GM19467 (cell line): ENCODE measurements around the gene SOX10.

Experiments used
- ATAC-seq: cut with Tn5 transposase; IDR thresholded peaks from one replicate; pipeline ENCODE4 v1.9.1; 2021; ENCODE audit warnings: mild to moderate bottlenecking, moderate library complexity; ENCODE audit not compliant: unreplicated experiment

The SOX10 gene

DNA sequence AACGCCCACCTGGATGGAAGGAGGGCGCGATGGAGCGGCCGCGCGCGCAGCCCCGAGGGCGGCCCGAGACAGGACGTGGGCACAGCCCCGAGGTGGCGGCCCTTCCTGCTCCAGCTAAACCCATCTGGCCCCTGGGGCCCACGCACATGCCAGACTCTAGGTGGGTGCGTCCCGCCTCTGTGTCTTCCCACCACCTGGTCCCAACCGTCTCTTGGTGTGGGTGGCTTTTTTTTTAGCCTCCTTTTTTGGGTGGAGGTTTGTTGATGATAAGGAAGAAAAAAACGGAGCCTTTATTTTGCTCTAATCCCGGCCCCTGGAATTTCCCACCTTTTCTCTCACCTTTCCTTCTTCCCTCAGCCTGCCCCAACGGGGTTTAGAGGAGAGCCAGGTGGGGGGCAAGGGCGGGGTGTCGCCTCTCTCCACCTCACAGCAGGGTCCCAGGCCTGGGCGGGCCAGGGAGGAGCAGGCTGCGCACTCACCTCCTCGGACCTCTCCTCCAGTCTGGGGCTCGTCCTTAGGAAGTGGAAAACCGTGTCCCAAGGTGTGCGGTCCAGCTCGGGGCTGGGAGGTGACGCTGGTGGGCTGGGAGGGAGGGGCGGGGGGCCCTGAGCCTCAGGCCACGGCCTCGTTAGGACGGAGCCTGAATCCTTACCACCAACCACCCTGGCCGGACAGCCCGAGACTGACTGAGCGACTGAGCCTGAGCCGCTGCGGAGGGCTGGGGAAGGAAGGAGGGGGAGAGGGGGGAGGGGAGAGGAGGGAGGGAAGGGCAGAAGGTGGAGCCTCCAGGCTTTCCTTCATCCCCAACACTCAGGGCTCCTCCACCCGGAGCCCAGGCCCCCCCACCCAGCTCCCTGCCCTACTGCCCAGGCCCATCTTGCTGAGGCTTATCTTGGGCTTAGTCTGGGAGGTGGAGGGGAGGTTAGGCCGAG is at the start of gene SOX10:
Gene SOX10 (minus strand): TSS at position 696 of the 932 bp plus-strand sequence. CDS start 771 bp downstream, outside the sequence.
- ATAC-seq: no peak

DNA sequence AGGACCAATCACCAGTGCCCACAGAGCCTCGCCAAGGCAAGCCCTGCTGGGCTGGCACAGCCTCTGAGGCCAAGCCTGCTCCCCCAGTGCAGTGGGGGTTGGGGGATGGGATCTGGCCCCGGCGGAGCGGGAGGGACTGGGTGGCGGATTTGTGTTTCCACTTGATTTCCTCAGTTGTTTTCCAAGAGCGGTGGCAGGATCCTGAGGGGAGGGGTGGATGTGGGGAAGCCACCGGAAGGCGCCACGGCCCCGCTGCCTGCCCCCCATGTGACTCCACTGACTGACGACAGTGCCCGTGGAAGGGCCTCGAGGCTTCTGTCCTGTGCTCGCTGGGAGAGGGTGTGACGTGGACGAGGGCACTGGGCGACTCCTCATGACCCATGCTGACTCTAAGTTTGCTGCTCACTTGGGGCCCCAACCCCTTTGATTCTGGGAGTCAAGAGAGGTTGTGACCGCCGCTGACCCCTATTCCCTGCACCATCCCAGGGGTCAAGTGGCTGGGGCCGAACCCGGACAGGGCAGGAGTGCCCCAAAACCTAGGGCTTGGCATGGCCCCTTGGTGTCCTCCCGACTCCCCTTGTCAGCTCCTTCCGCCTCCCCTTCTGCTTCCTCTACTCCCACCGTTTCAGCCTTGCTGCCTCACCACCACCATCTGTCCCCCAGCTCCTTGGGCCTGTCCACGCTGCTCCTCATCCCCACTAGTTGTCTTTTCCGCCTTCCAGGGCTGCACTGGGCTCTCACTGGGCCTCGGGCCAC is 49.3 kb upstream of the SOX10 start:
- ATAC-seq: no peak

DNA sequence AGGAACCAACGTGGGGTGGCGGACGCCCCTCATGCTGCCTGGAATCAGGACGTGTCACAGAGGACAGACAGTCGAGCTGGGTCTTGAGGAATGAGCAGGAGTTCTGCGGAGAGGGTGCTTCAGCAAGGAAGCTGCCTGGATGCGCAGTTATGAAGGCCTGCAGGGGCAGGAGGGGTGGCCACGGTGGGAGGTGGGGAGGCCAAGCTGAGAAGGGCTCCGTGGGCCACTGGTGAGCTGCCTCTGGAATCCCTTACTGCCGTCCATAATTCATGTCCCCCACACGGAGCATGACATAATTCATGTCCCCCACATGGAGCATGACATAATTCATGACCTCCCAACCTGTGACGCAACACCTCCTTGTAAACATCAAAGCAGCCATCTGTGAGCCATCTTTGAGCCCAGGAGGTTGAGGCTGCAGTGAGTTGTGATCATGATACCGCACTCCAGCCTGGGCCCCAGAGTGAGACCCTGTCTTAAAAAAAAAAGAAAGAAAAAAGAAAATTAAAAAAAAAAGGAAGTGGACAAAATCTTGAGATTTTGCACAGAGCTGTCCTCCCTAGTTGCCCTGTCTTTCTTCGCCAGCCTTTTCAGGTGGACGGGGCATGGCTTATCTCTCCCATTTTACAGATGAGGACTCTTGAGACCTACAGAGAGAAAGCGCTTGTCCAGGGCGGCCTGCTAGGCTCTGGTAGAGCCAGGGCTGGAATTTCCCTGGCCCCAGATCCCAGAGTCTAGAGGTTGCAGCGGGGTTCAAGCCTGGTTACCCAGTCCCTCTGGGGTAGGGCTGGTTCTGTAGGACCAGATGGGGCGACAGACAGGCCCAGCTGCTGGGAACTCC is 48.5 kb upstream of the SOX10 start:
- no peak for ATAC-seq

- no peak for ATAC-seq
Observed at GRCh38 chr22:38031491-38031890, 47.1 kb upstream of the SOX10 start.

- no peak for ATAC-seq
Observed at GRCh38 chr22:38030311-38031133, 46.2 kb upstream of the SOX10 start.

DNA sequence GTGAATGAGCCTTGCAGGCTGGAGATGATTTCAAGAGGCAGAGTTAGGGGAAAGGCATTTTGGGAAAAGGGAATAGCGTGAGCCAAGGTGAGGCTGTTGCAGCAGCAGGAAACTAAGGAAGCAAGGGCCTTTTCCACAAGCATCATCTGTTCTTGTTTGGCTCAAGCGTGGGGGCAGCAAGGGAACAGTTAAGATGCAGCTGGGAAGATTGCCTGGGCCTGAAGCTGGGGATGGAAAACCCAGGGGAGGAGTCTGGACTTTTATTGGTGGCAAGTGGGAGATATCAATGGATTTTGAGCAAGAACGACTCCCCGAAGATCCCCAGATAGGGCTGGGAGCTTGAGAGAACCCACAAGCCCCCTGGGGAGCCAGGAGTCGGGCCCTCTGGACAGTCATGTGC is 45.5 kb upstream of the SOX10 start:
- no peak for ATAC-seq

DNA sequence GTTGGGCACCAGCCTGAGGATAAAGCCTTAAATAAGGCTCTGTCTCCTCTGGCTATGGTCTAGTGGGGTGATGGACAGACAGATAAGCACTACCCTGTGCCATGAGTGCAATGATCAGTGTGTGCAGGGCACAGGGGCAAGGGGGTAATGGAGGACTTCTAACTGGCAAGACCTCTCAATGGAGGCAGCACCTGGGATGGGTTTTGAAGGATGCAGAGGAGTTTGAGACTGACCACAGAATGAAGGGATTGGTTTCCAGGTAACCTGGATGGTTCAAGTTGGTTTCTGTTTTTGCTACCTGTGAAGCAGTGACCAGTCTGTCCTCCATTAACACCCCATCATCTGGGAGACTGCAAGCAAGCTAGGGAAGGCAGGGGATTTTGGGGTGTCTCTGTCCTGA is 45.0 kb upstream of the SOX10 start:
- no peak for ATAC-seq

GRCh38 chr22:38028344-38029130 is 44.2 kb upstream of the SOX10 start:
- no peak for ATAC-seq

DNA sequence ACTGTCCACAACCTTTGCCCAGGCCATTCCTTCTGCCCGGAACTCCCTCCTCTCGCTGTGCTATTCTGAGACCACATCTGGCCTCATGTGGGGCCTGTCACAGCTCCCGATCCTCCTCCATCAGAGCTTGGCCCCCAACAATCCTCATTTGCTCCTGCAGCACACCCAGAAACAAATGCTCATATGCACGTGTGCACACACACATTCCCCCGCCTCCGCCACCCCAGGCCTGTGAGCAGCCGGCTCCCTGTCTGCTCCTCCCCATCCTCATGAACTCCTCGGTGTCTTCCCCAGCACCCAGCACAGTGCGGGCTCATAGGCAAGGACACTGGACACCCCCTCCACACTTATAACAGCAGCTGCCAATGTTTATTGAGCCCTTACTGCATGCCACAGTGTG is 43.1 kb upstream of the SOX10 start:
- ATAC-seq: no peak

- no peak for ATAC-seq
Observed at GRCh38 chr22:38026130-38027111, 42.1 kb upstream of the SOX10 start.

DNA sequence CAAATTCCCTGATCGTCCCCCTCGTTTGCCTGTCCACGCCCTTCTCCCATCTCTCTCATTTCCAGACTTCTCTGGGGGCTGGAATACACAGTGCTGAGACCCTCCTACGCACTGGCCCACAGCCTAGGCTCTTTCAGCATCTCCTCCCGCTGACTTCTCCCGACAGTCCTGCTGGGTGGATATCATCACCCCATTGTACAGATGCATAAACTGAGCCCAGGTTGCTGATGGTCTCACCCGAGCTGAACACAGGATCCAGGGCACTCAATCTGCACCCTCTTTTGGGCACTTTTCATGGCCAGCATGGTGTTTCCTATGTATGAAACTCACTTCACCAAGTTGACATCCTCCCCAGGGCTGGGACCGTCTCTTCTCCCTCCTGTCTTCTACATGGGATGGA is 41.2 kb upstream of the SOX10 start:
- ATAC-seq: no peak

DNA sequence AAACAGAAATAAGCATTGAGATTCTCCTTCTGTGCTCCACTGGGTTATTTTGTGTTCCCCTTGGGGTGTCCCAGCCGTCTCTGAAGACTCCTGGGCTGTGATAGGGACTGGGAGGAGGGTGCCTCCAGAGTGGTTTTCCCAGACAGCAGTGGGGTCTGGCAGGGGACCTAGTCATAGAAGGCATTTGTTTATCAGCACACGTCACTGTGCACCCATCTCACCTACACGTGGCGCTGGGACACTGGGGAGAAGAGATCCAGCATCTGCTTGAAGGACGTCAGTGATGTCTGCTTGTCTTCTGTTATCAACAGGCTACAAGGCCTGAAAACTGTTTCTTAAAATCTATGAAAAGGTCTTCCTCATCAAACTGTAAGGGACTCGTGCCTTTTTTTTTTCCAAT is 38.7 kb upstream of the SOX10 start:
- ATAC-seq: no peak

- ATAC-seq: no peak
Observed at GRCh38 chr22:38021206-38021605, 36.9 kb upstream of the SOX10 start.

DNA sequence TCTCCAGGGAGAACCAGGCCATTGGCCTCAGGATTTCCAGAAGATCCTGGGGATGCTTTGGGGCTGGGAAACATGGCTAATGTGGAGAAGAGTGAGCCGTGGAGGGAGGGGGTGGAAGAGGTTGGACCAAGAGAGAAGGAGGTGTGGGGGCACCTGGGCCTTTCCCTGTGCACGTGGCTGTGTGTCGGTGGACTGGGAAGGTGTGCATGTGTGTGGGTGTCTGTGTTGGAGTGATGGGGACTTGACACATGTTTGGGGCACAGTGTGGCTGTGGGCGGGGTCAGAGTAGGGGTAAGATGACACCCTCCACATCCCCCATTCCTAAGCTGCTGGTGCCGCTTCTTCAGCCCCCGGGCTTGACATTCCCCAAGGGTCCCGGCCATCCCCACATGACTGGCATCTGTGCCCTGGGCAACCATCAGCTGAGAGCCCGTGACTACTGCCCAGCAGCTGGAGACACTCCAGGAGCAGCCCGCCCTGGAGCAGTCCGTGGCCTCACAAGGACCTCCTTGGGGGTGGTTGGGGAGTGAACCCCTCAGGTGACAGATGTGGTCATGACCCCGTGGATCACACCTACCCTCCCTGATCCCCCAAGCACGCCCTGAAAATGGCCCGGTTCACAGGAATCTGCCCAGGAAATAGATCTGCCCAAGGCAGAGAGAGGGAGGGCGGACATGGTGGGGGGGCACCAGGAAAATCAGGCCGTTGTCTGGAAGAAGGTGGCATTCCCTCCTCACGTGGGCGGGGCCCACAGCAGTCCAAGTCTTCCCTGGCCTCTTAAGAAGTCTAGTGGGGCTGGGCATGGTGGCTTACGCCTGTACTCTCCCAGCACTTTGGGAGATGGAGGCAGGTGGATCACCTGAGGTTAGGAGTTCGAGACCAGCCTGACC is 34.8 kb upstream of the SOX10 start:
- no peak for ATAC-seq

- no peak for ATAC-seq
Observed at GRCh38 chr22:38017939-38018885, 33.9 kb upstream of the SOX10 start.

DNA sequence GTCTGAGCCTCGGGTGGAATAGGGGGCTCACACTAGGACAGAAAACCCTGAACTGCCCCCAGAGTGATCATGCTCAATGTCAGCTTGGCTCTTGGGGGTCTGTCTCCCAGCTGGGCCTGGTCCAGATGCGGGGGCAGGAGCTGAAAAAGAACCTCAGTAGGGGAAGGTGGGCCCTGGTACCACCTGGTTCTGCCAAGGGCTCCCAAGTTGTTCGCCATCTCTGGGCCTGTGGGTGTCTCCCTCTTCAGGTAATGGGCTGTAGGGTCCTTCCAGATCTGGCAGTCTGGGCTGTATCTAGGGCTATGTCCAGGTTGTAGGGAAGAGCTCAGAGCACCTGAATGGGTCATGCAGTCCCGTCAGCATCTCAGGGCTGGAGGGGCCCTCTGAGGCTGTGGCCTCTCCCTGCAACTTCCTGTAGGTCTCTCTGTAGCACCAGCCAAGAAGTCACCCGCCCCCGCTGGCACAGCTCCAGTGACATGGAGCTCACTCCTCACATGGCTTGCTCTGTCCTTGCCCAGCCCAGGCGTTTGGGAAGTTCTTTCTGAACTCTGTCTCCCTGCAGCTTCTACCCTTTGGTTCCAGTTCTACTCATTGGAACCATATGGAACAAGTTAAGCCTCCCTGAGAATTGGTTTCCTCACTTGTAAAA is 33.0 kb upstream of the SOX10 start:
- ATAC-seq: no peak
